ENCODE results near the gene KRT4.

The KRT4 gene

DNA sequence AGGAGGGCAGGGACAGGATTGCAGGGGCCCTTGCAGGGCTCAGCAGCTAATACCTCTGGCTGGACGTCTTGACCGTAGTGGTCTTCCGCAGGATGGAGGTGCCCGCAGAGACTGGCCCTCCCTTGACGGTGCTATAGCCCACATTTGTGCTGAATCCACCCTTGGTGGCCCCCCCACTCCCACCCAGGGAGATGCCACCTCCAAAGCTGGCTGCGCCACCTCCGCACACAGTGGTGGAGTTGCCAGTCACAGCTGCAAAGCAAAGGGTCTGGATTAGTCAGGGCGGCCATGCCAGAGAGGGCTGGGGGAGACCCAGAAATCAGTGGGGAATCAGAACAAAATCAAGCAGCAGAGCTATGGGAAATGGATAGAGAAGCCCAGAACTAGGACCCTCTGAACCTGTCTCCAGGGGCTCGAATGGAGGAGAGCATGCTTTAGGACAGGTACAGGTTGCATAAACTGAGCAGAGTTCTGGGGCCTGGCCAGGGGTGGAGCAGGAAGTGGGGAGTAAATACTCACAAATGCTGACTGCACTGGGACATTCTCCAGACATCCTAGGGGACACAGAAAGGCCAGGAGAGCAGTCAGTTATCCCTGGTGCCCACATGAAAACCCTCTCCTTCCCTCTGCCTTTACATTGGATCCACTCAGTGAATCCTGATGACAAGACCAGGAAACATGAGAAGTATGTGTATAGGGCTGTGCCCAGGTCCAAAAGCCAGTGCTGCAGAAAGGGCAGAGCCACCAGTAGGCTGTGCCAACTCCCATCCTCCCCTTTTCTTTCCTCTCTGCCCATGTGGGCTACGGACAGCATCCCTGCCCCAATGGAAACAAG, 8.1 kb upstream of the KRT4 start:
- DNase-seq = no peak

DNA sequence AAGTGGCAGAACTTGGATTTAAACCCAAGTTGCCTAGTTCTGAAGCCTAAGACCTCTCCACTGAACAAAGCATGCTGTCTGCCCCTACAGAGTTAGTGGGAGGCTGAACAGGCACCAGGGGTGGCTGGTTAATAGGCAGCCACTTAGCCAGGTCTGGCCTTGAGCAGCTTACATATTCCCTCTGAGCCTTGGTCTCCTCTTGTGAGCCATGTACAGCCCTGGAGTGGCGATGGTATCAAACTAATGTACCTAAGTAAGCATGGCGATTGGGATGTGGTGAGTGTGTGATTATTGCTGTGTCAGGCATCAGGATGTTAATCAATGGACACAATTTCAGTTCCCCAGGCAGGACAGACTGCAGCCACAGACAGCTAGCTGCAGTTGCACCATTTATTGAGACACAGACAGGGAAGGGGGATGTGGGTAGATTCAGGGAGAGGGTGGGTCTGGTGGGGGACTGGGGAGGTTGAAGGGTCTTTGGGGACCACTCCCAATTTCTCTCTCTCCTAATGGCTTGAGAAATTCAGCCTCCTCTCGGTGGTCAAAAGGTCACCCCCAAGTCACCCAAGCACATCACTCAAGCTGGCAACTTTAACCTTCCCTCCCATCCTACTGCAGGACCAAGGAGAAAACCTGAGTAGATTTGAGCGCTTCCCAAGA, 7.3 kb upstream of the KRT4 start:
- no peak for DNase-seq

GRCh38 chr12:52820521-52820920, 6.6 kb upstream of the KRT4 start:
- DNase-seq = no peak

- no peak for DNase-seq
Measured at GRCh38 chr12:52819731-52820510, 6.0 kb upstream of the KRT4 start.

DNA sequence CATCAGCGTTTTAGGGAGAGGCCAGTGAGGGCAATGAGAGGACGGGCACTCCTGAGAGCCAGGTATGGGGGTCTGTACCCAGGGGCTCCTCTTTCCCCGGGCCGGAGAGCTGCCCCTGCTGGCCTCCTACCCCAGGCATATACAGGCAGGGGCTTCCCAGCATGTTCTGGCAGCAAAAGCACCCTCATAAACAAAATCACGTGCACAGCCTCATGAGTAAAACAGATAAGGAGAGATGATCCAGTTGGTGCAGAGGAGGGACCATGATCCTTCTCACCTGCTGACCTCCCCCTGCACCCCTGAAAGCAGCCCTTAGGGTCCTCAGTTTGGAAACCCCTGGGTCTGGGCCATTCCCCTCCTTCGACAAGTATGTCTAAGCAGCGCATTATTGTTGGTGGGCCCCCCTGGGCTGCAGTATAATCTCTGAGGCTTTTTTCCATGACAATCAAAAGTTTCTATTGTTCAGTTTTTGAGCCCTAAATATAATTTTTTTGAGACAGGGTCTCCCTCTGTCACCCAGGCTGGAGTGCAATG, 5.0 kb upstream of the KRT4 start:
- DNase-seq = no peak

GRCh38 chr12:52818388-52818787, 4.5 kb upstream of the KRT4 start:
- DNase-seq = no peak

DNA sequence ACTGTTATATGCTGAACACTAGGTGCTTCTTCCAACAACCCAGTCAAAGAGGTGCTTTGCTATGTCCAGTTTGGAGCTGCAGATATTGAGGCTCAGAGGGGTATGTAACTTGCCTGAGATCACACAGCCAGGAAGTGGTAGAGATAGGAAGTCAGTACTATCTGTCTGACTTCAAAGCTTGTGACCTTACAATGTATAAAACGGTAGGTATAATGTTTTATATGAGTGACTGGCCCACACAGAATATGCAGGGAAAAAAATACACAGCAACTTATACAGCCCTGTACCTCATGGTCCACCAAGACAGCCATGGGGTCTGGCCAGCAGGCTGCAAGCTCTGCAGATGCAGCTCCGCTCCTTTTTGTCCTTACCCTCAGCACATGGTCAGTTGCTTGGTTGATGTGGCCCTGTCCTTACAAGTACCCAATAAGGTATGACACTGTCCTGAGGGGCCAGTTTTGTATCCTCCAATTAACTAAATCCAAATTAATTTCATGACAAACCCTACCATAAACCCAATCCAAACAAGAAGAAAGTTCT, 3.9 kb upstream of the KRT4 start:
- DNase-seq = no peak

DNA sequence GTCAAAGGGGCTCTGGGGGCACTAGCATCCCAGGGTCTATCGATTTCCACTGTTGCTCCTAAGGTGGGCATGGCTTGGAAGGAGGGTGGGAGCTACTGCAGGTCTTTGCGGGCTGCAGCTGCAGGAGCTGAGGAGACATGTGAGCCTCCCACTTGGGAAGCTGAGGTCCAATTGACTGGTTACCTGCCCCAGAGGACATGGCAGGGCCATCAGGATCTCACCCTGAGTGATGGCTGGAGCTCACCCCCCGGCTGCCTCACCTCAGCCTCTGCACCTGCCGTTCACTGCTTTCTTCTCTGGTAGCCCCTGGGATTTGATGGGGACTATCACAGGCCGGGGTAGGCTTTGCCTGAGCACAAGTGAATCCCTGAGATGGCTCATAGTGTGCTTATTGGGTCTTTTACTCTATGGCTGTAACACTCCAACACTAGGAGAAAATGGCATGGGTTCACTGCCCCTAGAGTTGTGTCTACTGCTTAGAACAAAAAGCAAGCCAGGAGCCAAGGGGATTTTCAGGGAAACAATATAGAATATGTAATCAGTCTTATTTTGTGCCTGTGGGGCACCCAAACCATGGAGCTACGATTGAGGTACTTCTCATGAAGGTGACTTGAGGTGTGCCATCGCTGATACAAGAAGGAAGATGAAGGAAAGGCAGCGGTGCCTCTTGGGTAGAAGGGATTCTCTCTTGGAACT, 3.2 kb upstream of the KRT4 start:
- DNase-seq = no peak

DNA sequence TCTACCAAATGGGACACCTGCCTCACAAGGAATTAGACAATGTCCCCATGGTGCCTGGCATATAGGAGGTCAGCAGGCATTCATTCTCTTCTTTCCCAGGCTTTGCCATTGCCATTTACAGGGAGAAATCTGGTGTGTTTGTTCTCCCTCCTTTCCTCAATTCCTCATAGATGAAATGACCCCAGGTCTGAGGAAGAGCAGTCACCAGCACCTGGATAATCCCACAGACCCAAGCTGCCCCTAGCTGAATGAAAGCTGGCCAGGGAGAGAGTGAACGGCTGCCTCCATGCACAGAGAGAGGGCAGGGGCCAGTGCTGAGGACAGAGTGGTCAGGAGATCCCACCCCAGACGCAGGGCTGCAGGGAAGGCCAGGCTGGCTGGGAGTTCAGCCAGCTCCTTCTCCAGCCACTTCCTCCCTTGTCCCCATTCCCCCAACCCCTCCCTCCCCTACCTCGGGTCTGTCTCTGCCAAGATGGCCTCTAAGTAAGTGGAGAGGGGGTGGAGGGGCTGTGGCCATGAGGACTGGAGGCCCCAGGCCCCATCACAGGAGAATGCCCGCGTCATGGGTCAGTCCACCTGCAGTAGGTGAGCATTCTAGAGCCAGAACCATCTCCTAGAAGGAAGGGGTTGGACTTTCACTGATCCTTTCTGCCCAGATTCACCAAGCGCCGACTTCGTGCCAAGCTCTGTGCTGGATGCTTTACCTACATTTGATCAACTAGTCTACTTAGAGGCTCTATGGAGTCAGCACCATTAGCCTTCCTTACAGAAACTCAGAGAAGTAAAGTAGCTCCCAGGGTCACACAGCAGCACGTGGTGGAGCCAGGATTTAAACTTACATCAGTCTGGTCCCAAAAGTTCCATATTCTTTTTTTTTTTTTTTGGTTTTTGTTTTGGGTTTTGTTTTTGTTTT, 2.0 kb upstream of the KRT4 start:
- DNase-seq = no peak

GRCh38 chr12:52815161-52815560, 1.2 kb upstream of the KRT4 start:
- DNase-seq = no peak

GRCh38 chr12:52814710-52815155, 817 bp upstream of the KRT4 start:
- DNase-seq = no peak

DNA sequence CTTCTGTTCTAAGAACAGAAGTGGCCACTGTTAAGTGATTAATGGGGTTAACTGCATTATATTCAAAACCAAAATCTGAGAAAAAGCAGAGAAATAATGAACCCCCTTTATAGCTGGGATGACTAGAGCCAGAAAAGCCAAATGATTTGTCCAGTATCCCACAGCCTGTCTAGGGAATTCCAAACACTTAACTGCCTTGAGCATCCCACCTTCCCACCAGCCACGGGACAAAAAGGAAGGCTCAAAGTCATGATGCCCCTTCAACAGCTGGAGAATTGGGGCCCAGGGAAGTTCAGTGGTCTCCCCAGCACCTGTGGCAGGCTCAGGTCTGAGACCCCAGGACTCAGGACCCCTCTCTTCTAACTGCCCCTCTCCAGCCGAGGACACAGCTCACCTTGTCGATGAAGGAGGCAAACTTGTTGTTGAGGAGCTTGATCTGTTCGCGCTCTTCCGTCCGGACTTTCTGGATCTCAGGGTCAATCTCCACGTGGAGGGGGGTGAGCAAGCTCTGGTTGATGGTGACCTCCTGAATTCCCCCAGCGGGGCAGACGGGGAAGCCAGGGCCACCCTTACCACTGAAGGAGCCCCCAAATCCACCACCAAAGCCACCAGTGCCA, 605 bp downstream of the KRT4 start:
- DNase-seq = no peak

- DNase-seq = no peak
Measured at GRCh38 chr12:52812749-52813148, 1.2 kb downstream of the KRT4 start.

GRCh38 chr12:52812073-52812400, 1.9 kb downstream of the KRT4 start:
- DNase-seq = no peak

GRCh38 chr12:52811191-52812072, 2.5 kb downstream of the KRT4 start:
- DNase-seq = no peak

- DNase-seq = no peak
Measured at GRCh38 chr12:52810554-52810953, 3.4 kb downstream of the KRT4 start.

GRCh38 chr12:52809166-52809565, 4.8 kb downstream of the KRT4 start:
- DNase-seq = no peak

DNA sequence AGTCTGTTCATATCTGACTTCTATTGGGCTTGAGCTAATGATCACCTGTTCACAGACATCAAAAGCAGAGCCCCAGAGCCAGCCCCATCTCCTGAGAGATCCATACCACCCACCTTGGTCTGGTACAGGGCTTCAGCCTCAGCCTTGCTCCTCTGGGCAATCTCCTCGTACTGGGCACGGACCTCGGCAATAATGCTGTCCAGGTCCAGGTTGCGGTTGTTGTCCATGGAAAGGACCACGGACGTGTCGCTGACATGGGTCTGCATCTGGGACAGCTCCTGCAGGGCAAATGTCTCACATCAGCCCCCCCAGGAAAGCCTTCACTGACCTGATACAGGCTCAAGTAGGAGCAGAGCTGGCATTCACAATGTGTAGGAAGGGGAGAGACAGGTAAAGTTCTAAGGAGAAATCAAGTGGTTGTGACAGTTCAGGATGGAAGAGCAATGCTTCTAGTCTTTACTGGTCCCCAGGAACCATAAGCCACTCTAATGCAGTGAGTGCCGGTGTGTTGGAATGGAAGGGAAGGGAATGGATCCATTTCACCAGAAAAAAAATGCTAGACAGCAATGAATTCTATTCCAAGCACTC, 5.2 kb downstream of the KRT4 start:
- no peak for DNase-seq
